OCI-LY7 (cell line): ENCODE results near the gene RFNG. TPM values are rescaled to one million over a fixed set of nuclear protein-coding genes. Genes with fewer than 3 reads are reported as not detected.

Experiments used
- BruUV-seq: library from RNA; stranded (reverse); fragments of 400-500 nt; replicated peaks from 2 replicates; lab custom pipeline; 2021; lab: Mats Ljungman, UMichigan
- CTCF ChIA-PET: fragments of 300-600 bp; sonication (Branson Sonifier 250); formaldehyde crosslinking; loops from one replicate; lab custom pipeline; 2022; ENCODE audit warnings: antibody characterized with exemption; ENCODE audit not compliant: unreplicated experiment; lab: Charles Lee
- POLR2A ChIA-PET: fragments of 300-600 bp; sonication (Branson Sonifier 250); formaldehyde crosslinking; loops from one replicate; lab custom pipeline; 2022; ENCODE audit warnings: antibody characterized with exemption; lab: Charles Lee
- DNase-seq: peaks from one replicate; pipeline ENCODE4 v3.0.0-alpha.2; 2015; ENCODE audit warnings: low spot score
- H2AFZ ChIP-seq: fragments of 200-600 bp; sonication (generic), shearing (Covaris generic); 2 replicates; pipeline ENCODE4 v1.6.1; 2014; ENCODE audit warnings: mild to moderate bottlenecking, antibody characterized with exemption, low read length, moderate library complexity
- H3K27ac ChIP-seq: fragments of 200-600 bp; sonication (generic); 2 replicates; pipeline ENCODE4 v1.5.1; 2014; ENCODE audit warnings: mixed run types, low read depth, mild to moderate bottlenecking, moderate library complexity, low read length, inconsistent platforms; ENCODE audit not compliant: poor library complexity, severe bottlenecking
- H3K36me3 ChIP-seq: fragments of 200-600 bp; sonication (generic); 2 replicates; pipeline ENCODE4 v1.6.1; 2014; ENCODE audit warnings: mild to moderate bottlenecking, antibody characterized with exemption, low read length, moderate library complexity, mixed read lengths; ENCODE audit not compliant: insufficient read depth
- H3K4me1 ChIP-seq: fragments of 200-600 bp; sonication (generic); 2 replicates; pipeline ENCODE4 v1.5.1; 2014; ENCODE audit warnings: mild to moderate bottlenecking, low read length; ENCODE audit not compliant: insufficient read depth, poor library complexity, severe bottlenecking
- H3K4me2 ChIP-seq: fragments of 200-600 bp; sonication (generic); 2 replicates; pipeline ENCODE4 v1.6.1; 2014; ENCODE audit warnings: mild to moderate bottlenecking, low read length
- H3K4me3 ChIP-seq: fragments of 200-600 bp; sonication (generic); 2 replicates; pipeline ENCODE4 v1.5.1; 2014; ENCODE audit warnings: mild to moderate bottlenecking, low read depth, low read length; ENCODE audit not compliant: poor library complexity, severe bottlenecking
- H3K79me2 ChIP-seq: fragments of 200-600 bp; sonication (generic); 2 replicates; pipeline ENCODE4 v1.6.1; 2016; ENCODE audit warnings: low read depth, mild to moderate bottlenecking, low read length, moderate library complexity, mixed read lengths; ENCODE audit not compliant: insufficient read depth
- H3K9me2 ChIP-seq: fragments of 200-600 bp; sonication (generic); 2 replicates; pipeline ENCODE4 v1.6.1; 2016; ENCODE audit warnings: mild to moderate bottlenecking, low read length, mixed read lengths; ENCODE audit not compliant: insufficient read depth
- H3K9me3 ChIP-seq: fragments of 200-600 bp; sonication (generic); 2 replicates; pipeline ENCODE4 v1.6.1; 2014; ENCODE audit warnings: mild to moderate bottlenecking, mixed run types, low read length, mixed read lengths
- H4K20me1 ChIP-seq: fragments of 200-600 bp; sonication (generic); 2 replicates; pipeline ENCODE4 v1.6.1; 2014; ENCODE audit warnings: mild to moderate bottlenecking, antibody characterized with exemption, low read length, moderate library complexity, mixed read lengths; ENCODE audit not compliant: insufficient read depth
- CTCF ChIP-seq: fragments of 200-600 bp; sonication (generic); conservative IDR thresholded peaks from 2 replicates; pipeline ENCODE4 v1.5.1; 2014; ENCODE audit warnings: mild to moderate bottlenecking, antibody characterized with exemption, low read length, moderate library complexity, mixed read lengths
- EZH2phosphoT487 ChIP-seq: fragments of 200-600 bp; sonication (generic); IDR thresholded peaks from 2 replicates; pipeline ENCODE4 v1.6.1; 2018; ENCODE audit warnings: low read depth, borderline replicate concordance, mild to moderate bottlenecking, mixed run types, antibody characterized with exemption, low read length, moderate library complexity, mixed read lengths
- intact Hi-C: fragments of 100-400 bp; cut with micrococcal nuclease; formaldehyde crosslinking; loops from one replicate; pipeline ENCODE4 v1.10.0; 2022; ENCODE audit not compliant: unreplicated experiment
- total RNA-seq, 2 experiments: library from RNA; depleted of rRNA in 1 of 2; stranded (reverse); fragments of >200 nt in 1 of 2; shearing (Covaris generic) in 1 of 2; gene quantifications; 2 replicates each; pipeline ENCODE4 v1.2.3, GENCODE V29; 2014 to 2022

Gene RFNG
- total RNA-seq, 2 experiments from 2014 or later: 47.3 to 59.4 TPM

- Histone ChIP-seq H3K9me3 (no peaks in the 10 kb centered on the region), H3K4me3 (no peak overlapping the region), H4K20me1 (no peaks in the 10 kb centered on the region), H2AFZ (no peak overlapping the region), H3K79me2 (no peaks in the 10 kb centered on the region), H3K27ac (no peak overlapping the region), H3K36me3 (no peaks in the 10 kb centered on the region), H3K9me2 (no peaks in the 10 kb centered on the region), H3K4me1 (peaks cover 12% of the 10 kb centered on the region), H3K4me2 (peak overlapping the region; percentile 62)
- DNase-seq: no peak
- ChIA-PET POLR2A (interaction anchor here (1.2 kb wide), 1 partner anchor 136 kb away, joined by 3 read pairs; no protein-coding TSS in a partner anchor), CTCF (no interaction called here)
- no peak for TF ChIP-seq CTCF
- TF ChIP-seq EZH2phosphoT487: no peak
- intact Hi-C loops: loop anchor here (1.0 to 5.0 kb wide), 2 partner anchors 124 to 177 kb away; no protein-coding TSS in a partner anchor
- BruUV-seq: no TSS peak
Observed at GRCh38 chr17:82029990-82030469, 21.6 kb downstream of the RFNG start.

DNA sequence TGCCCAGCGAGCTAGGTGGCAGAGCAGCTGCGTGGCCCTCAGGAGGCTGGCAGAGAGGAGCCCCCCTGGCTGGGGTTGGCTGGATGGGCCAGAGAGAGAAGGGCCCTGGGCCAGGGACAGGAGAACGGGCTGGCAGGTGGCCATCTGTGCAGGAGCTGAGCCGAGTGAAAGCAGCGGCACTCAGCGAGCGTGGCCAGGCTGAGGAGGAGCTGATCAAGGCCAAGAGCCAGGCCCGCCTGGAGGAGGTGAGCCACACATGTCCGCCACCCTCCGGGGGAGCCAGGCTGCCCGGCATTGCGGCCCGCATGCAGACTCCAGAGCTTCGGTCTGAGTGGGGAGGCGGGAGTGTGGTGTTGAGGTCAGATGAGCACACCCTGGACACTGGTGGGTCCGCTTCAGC lies 22.2 kb downstream of the RFNG start:
- Histone ChIP-seq H3K9me2 (no peaks in the 10 kb centered on the region), H4K20me1 (no peaks in the 10 kb centered on the region), H3K9me3 (no peaks in the 10 kb centered on the region), H3K36me3 (no peaks in the 10 kb centered on the region), H3K4me3 (no peak overlapping the region), H2AFZ (no peak overlapping the region), H3K27ac (no peak overlapping the region), H3K79me2 (no peaks in the 10 kb centered on the region), H3K4me1 (peaks cover 14% of the 10 kb centered on the region), H3K4me2 (no peak overlapping the region)
- DNase-seq: no peak
- intact Hi-C loops: no loop called here
- ChIA-PET CTCF (no interaction called here), POLR2A (interaction anchor here (1.2 kb wide), 1 partner anchor 135 kb away, joined by 3 read pairs; no protein-coding TSS in a partner anchor)
- BruUV-seq: no TSS peak
- TF ChIP-seq EZH2phosphoT487 (no peak), CTCF (no peak)

- no peaks in the 10 kb centered on the region for H4K20me1 ChIP-seq
- no peak for DNase-seq
- H3K4me2 ChIP-seq: no peak overlapping the region
- CTCF ChIA-PET: no interaction called here
- H3K79me2 ChIP-seq: no peaks in the 10 kb centered on the region
- no TSS peak for BruUV-seq
- no peaks in the 10 kb centered on the region for H3K36me3 ChIP-seq
- no peaks in the 10 kb centered on the region for H3K9me2 ChIP-seq
- H3K4me3 ChIP-seq: no peak overlapping the region
- no peak for TF ChIP-seq EZH2phosphoT487
- TF ChIP-seq CTCF: no peak
- H3K27ac ChIP-seq: no peak overlapping the region
- peaks cover 18% of the 10 kb centered on the region for H3K4me1 ChIP-seq
- intact Hi-C loops: no loop called here
- no peak overlapping the region for H2AFZ ChIP-seq
- H3K9me3 ChIP-seq: no peaks in the 10 kb centered on the region
- POLR2A ChIA-PET: no interaction called here
Observed at GRCh38 chr17:82028966-82029365, 22.6 kb downstream of the RFNG start.
